MM.1S (cell line): ENCODE results near the gene FBLN1.

Experiments used
- DNase-seq: peaks from one replicate; pipeline ENCODE4 v3.0.0-alpha.2; 2015
- H2AFZ ChIP-seq: fragments of 300-600 bp; sonication (generic); 2 replicates; pipeline ENCODE4 v1.6.0; 2016; ENCODE audit warnings: antibody characterized with exemption, low read length
- H3F3A ChIP-seq: fragments of 300-600 bp; sonication (generic); 2 replicates; pipeline ENCODE4 v1.6.1; 2016; ENCODE audit warnings: mild to moderate bottlenecking, antibody characterized with exemption, low read length, moderate library complexity, mixed read lengths; ENCODE audit not compliant: insufficient read depth
- H3K27ac ChIP-seq: fragments of 300-600 bp; sonication (generic); 2 replicates; pipeline ENCODE4 v1.5.1; 2016; ENCODE audit warnings: mild to moderate bottlenecking, low read length
- H3K27me3 ChIP-seq: fragments of 300-600 bp; sonication (generic); replicated peaks from 2 replicates; pipeline ENCODE4 v1.6.0; 2016; ENCODE audit warnings: low read length; ENCODE audit not compliant: insufficient read depth
- H3K36me3 ChIP-seq: fragments of 300-600 bp; sonication (generic); replicated peaks from 2 replicates; pipeline ENCODE4 v1.6.1; 2016; ENCODE audit warnings: mild to moderate bottlenecking, low read length, mixed read lengths; ENCODE audit not compliant: insufficient read depth
- H3K4me1 ChIP-seq: fragments of 300-600 bp; sonication (generic); 2 replicates; pipeline ENCODE4 v1.6.1; 2016; ENCODE audit warnings: low read length, mixed read lengths
- H3K4me2 ChIP-seq: fragments of 300-600 bp; sonication (generic); 2 replicates; pipeline ENCODE4 v1.6.0; 2016; ENCODE audit warnings: low read depth, low read length
- H3K4me3 ChIP-seq: fragments of 300-600 bp; sonication (generic); 2 replicates; pipeline ENCODE4 v1.5.1; 2016; ENCODE audit warnings: low read length, mixed read lengths
- H3K79me2 ChIP-seq: fragments of 300-600 bp; sonication (generic); 2 replicates; pipeline ENCODE4 v1.6.1; 2016; ENCODE audit warnings: mixed run types, low read length, mixed read lengths
- H3K9ac ChIP-seq: fragments of 300-600 bp; sonication (generic); 2 replicates; pipeline ENCODE4 v1.6.1; 2016; ENCODE audit warnings: low read length, mixed read lengths
- H3K9me2 ChIP-seq: fragments of 300-600 bp; sonication (generic); replicated peaks from 2 replicates; pipeline ENCODE4 v1.6.1; 2016; ENCODE audit warnings: mild to moderate bottlenecking, low read length, mixed read lengths; ENCODE audit not compliant: insufficient read depth
- H3K9me3 ChIP-seq: fragments of 300-600 bp; sonication (generic); replicated peaks from 2 replicates; pipeline ENCODE4 v1.6.1; 2016; ENCODE audit warnings: mild to moderate bottlenecking, low read length, mixed read lengths; ENCODE audit not compliant: insufficient read depth
- H4K20me1 ChIP-seq: fragments of 300-600 bp; sonication (generic); 2 replicates; pipeline ENCODE4 v1.6.1; 2016; ENCODE audit warnings: mild to moderate bottlenecking, low read length, moderate library complexity, mixed read lengths; ENCODE audit not compliant: insufficient read depth
- CTCF ChIP-seq: fragments of 300-600 bp; sonication (generic); IDR thresholded peaks from 2 replicates; pipeline ENCODE4 v1.5.1; 2016; ENCODE audit warnings: antibody characterized with exemption, low read length, mixed read lengths
- EZH2 ChIP-seq: fragments of 300-600 bp; sonication (generic); optimal IDR thresholded peaks from 2 replicates; pipeline ENCODE3; 2017; ENCODE audit warnings: low read depth, mild to moderate bottlenecking, antibody characterized with exemption, low read length, mixed read lengths
- EZH2phosphoT487 ChIP-seq: fragments of 300-600 bp; sonication (generic); IDR thresholded peaks from 2 replicates; pipeline ENCODE4 v1.6.1; 2018; ENCODE audit warnings: antibody characterized with exemption, low read length

Gene FBLN1

GRCh38 chr22:45583504-45583903 lies 80.8 kb downstream of the FBLN1 start:
- Histone ChIP-seq H3K9ac (no peak overlapping the region), H3K4me1 (no peaks in the 10 kb centered on the region), H3K27me3 (peaks cover 100% of the 10 kb centered on the region), H3F3A (no peaks in the 10 kb centered on the region), H3K27ac (no peak overlapping the region), H3K4me3 (no peak overlapping the region), H2AFZ (no peak overlapping the region), H3K36me3 (no peaks in the 10 kb centered on the region), H3K9me2 (no peaks in the 10 kb centered on the region), H4K20me1 (no peaks in the 10 kb centered on the region), H3K4me2 (no peak overlapping the region), H3K79me2 (no peaks in the 10 kb centered on the region), H3K9me3 (no peaks in the 10 kb centered on the region)
- no peak for TF ChIP-seq CTCF
- TF ChIP-seq EZH2phosphoT487, result no peak
- TF ChIP-seq EZH2, result no peak
- DNase-seq, result no peak

GRCh38 chr22:45584121-45584570 lies 81.5 kb downstream of the FBLN1 start:
- no peaks in the 10 kb centered on the region for H4K20me1 ChIP-seq

GRCh38 chr22:45584621-45585436 lies 82.1 kb downstream of the FBLN1 start:
- no peak overlapping the region for H3K9ac ChIP-seq
- H3K27ac ChIP-seq, result no peak overlapping the region
- no peaks in the 10 kb centered on the region for H3K9me2 ChIP-seq
- no peaks in the 10 kb centered on the region for H3K79me2 ChIP-seq
- H3K36me3 ChIP-seq, result no peaks in the 10 kb centered on the region
- H3K4me3 ChIP-seq, result no peak overlapping the region
- no peak overlapping the region for H3K4me2 ChIP-seq
- DNase-seq, result no peak
- H2AFZ ChIP-seq, result no peak overlapping the region
- H3F3A ChIP-seq, result no peaks in the 10 kb centered on the region
- H3K4me1 ChIP-seq, result no peaks in the 10 kb centered on the region
- no peaks in the 10 kb centered on the region for H4K20me1 ChIP-seq
- TF ChIP-seq EZH2 (no peak), CTCF (no peak), EZH2phosphoT487 (no peak)
- H3K27me3 ChIP-seq, result peaks cover 98% of the 10 kb centered on the region
- H3K9me3 ChIP-seq, result no peaks in the 10 kb centered on the region

More at GRCh38 chr22:45584121-45584570, 81.5 kb downstream of the FBLN1 start:
- Histone ChIP-seq H2AFZ (no peak overlapping the region), H3K27ac (no peak overlapping the region), H3K27me3 (peaks cover 98% of the 10 kb centered on the region), H3K36me3 (no peaks in the 10 kb centered on the region), H3F3A (no peaks in the 10 kb centered on the region), H3K9me2 (no peaks in the 10 kb centered on the region), H3K9me3 (no peaks in the 10 kb centered on the region), H3K9ac (no peak overlapping the region), H3K79me2 (no peaks in the 10 kb centered on the region), H3K4me1 (no peaks in the 10 kb centered on the region), H3K4me3 (no peak overlapping the region), H3K4me2 (no peak overlapping the region)
- TF ChIP-seq EZH2phosphoT487, result no peak
- no peak for TF ChIP-seq CTCF
- TF ChIP-seq EZH2, result no peak
- DNase-seq, result no peak
